HG03565 (cell line): Measurements from ENCODE around the gene MACF1.
"Not testable (repeated sequence)": the region's sequence is repeated elsewhere in the genome, so short reads cannot be mapped to it uniquely, and the experiment has no call there.

Source experiments
- ATAC-seq: cut with Tn5 transposase; IDR thresholded peaks from one replicate; pipeline ENCODE4 v1.9.1; 2021; ENCODE audit warnings: mild to moderate bottlenecking, moderate library complexity; ENCODE audit not compliant: unreplicated experiment

Gene MACF1

DNA sequence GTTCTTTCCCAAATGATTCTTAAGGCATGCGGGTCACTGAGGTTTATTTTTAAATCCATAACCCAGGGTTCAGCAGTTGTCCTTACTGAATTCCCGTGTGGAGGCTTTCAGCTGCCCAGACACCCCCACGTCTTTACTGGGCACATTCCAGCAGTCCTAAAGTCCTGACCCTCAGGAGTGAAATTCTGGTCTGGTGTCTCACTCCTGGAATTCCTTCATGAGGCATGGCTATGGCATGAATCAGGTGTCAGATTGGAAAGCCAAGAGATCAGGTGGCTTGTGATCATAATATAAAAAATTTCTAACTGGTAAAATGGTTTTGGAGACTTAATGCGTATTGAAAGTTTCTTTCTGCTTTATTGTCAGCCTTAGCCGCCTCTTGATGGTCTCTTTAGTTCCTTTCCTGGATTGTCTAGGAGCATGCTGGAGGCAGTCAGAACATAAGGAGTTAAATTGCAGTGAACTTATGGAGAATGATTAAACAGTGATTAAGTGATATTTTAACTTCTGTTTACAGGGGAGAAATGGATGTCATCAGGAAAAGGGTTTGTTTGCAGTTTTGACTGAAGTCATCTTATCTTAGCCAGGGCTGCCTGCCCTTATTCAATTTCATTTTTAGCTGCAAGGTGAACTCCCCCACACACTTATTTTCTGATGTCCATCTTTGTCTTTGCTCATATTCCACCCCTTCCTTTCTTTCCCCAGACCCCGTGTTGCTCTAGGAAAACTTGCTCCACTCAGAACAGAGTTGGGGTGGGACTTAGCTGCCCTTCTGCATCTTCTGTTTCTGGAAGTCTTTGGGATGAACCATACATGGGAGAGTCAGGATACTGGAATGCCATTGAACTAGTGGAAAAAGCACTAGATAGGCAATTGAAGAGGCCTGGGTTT lies 25.7 kb upstream of the MACF1 start:
- ATAC-seq, result no peak

GRCh38 chr1:39181311-39181710 lies 23.2 kb upstream of the MACF1 start:
- ATAC-seq, result no peak

GRCh38 chr1:39182804-39183203 lies 21.7 kb upstream of the MACF1 start:
- ATAC-seq, result no peak

DNA sequence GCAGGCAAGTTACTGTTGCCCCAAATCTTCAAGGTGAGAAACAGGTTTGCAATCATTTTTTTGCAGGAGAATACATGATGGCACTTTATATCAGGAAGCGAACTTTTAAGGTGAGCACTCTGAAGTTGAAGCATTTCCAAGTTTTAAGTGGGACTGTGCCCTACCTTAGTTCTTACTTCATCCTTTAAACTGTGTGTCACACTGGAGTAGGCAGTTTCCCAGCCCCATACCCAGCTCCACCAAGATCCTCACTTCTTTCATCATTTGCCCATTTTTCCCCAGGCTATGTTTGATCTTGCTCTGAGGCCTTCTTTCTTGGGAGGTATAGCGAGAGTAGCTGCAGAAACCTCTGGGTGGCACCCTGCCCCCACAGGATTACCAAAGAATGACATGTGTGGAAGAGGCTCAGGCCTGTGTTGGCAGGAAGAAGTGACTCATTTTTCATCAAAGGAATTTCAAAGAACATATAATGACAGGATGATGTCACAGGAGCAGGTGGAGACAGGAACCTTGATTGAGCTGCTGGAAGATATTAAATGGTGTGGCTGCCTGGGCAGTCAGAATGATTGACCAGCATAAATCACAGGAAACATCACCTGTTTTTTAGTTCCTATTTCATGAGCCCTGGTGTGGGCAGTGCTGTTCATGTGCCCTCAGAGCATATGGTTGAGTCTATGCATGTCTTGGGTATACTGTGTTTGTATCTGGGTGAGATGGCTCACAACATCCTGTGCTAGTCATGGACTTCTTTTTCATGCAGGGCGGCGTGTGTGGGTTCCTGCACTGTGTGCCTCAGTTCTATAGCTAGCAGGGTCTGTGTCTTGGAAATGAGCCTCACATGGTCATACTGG lies 20.8 kb upstream of the MACF1 start:
- no peak for ATAC-seq

DNA sequence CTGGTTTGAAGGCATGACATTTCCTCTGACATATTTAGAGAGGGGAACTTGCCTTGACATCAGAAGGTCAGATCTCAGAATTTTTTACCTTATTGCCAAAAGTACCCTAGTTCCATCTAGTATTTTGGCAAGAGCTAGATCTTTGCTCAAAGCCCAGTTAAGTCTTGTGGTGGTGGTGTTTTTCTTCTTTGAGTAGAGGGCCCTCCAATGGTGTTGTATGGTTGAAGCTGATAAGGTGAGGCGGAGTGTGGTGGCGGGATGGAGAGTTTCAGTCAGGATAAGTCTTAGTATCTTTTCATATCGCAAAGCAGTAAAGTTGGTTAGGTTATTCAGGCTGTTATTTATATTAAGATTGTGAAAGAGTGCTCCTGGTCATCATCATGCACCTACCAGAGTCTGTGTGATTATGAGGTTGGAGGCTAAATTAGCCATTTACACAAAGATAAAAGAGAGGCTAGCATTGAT lies 20.1 kb upstream of the MACF1 start:
- no peak for ATAC-seq

GRCh38 chr1:39187275-39188046 lies 17.0 kb upstream of the MACF1 start:
- no peak for ATAC-seq

GRCh38 chr1:39189592-39190041 lies 14.9 kb upstream of the MACF1 start:
- no peak for ATAC-seq

GRCh38 chr1:39190096-39190495 lies 14.4 kb upstream of the MACF1 start:
- ATAC-seq, result no peak

DNA sequence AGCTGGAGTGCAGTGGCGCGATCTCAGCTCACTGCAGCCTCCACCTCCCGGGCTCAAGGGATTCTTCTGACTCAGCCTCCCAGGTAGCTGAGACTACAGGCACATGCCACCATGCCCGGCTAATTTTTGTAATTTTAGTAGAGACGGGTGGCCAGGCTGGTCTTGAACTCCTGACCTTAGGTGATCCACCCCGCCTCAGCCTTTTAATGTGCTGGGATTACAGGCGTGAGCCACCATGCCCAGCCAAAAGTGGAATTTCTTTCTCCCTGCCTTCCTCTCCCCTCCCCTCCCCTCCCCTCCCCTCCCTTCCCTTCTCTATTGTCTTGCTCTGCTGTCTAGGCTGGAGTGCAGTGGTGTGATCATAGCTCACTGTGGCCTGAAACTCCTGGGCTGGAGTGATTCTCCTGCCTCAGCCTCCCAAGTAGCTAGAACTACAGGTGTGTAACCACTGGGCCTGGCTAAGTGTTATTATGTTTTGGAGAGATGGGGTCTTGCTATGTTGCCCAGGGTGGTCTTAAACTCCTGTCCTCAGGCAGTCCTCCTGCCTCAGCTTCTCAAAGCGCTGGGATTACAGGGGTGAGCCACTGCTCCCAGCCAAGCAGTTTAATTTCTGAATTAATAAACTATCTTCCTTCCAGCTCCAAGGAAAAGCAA lies 10.0 kb upstream of the MACF1 start:
- no peak for ATAC-seq

DNA sequence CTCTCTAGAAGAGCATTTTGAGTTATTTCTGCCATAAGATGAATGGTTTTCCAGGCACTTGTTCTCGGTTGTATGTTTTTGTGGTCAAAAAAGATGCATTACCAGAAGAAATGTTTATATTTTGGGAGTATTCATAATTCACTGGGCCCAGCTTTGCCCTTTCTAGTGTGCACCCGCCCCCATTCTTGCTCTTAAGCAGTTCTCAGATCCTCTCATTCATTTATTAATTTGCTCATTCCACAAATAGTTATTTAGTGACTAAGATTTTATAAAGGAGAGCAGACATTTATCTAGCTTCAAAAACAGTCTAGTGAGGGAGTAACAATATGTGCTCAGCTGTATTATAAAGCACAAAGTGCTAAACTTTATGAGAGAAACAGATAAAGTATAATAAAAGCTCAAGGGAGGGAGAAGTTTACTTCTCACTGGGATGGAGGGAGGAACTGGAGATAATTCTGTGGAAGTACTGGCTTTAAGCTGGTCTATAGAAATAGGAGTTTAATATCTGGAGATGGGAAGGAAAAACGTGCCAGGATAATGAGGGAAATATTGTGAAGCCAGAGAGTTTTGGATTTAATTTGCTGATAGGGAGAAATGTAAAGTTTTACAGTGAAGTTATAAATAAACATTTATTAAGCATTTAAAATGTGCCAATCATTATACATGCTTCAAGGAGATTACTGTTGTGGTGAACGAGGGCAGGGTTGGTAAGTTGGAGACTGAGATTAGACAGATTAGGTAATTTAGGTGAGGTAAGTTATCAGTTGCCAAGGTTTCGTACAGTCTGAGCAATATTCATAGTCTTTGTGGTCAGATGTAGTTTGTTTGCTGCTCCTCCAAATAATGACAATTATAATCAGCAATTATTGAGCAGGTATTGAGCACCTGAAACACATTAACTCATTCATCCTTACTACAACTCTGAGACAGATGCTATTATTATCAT lies 9.1 kb upstream of the MACF1 start:
- ATAC-seq, result no peak

- ATAC-seq, result no peak
Observed at GRCh38 chr1:39196244-39197215, 8.0 kb upstream of the MACF1 start.

- ATAC-seq, result no peak
Observed at GRCh38 chr1:39199593-39199992, 4.9 kb upstream of the MACF1 start.

GRCh38 chr1:39205102-39205780 lies 746 bp downstream of the MACF1 start:
- no peak for ATAC-seq

- ATAC-seq, result no peak
Observed at GRCh38 chr1:39205781-39206464, 1.4 kb downstream of the MACF1 start.

DNA sequence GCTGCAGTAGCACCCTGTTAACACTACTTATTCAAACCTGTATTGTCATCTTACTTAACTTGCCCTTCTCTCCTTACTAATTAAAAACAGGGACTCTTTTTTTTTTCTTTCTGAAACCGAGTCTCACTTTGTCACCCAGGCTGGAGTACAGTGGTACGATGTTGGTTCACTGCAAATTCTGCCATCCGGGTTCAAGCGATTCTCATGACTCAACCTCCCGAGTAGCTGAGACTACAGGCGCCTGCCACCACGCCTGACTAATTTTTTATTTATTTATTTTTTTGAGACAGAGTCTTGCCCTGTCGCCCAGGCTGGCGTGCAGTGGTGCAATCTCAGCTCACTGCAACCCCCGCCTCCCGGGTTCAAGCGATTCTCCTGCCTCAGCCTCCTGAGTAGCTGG lies 3.9 kb downstream of the MACF1 start:
- not testable (repeated sequence) for ATAC-seq

DNA sequence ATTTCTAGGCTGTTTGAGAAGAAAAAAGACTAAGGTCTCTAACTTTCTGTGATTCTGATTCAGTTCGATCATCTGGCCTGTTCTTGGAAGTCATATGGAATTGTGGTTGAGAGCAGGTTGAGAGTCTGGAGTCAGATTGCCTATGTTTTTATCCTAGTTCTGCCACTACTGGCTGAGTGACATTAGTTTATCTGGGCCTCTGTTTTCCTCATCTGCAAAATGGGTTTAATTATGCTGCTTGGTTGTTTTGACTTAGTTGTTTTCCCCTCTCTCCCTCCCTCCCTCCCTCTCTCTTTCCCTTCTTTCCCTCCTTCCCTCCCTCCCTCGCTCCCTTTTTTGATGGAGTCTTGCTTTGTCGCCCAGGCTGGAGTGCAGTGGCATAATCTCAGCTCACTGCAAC lies 6.2 kb downstream of the MACF1 start:
- no peak for ATAC-seq

DNA sequence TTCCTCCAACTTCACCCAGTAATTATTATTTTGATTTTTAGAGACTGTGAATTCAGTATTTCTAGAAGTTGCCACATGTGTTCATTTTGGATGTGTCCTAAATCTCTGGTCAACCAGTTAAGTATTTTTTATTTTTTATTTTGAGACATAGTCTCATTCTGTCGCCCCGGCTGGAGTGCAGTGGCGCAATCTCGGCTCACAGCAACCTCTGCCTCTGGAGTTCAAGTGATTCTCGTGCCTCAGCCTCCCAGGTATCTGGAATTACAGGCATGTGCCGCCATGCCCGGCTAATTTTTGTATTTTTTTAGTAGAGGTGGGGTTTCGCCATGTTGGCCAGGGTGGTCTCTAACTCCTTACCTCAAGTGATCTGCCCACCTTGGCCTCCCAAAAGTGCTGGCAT lies 8.0 kb downstream of the MACF1 start:
- ATAC-seq, result no peak
